SW480 (cell line): ENCODE measurements around the gene BMP6.

Experiments used
- DNase-seq: peaks from one replicate; pipeline ENCODE4 v3.0.0-alpha.2; 2016; ENCODE audit warnings: low spot score

The BMP6 gene

GRCh38 chr6:7832904-7833750, 107.2 kb downstream of the BMP6 start:
- DNase-seq = no peak

GRCh38 chr6:7833751-7834070, 107.8 kb downstream of the BMP6 start:
- DNase-seq = no peak

- no peak for DNase-seq
Measured at GRCh38 chr6:7836371-7837026, 110.6 kb downstream of the BMP6 start.

- DNase-seq = no peak
Measured at GRCh38 chr6:7841781-7842468, 116.0 kb downstream of the BMP6 start.

- DNase-seq = no peak
Measured at GRCh38 chr6:7846966-7847818, 121.3 kb downstream of the BMP6 start.

GRCh38 chr6:7848229-7848628, 122.3 kb downstream of the BMP6 start:
- DNase-seq = no peak

- DNase-seq = no peak
Measured at GRCh38 chr6:7851780-7852179, 125.9 kb downstream of the BMP6 start.

- DNase-seq = no peak
Measured at GRCh38 chr6:7859591-7859990, 133.7 kb downstream of the BMP6 start.

- no peak for DNase-seq
Measured at GRCh38 chr6:7865781-7866180, 139.9 kb downstream of the BMP6 start.

- no peak for DNase-seq
Measured at GRCh38 chr6:7866526-7866925, 140.6 kb downstream of the BMP6 start.

- DNase-seq = no peak
Measured at GRCh38 chr6:7868926-7869325, 143.0 kb downstream of the BMP6 start.

GRCh38 chr6:7878401-7878964, 152.6 kb downstream of the BMP6 start:
- no peak for DNase-seq

GRCh38 chr6:7879043-7879442, 153.1 kb downstream of the BMP6 start:
- DNase-seq = no peak

- no peak for DNase-seq
Measured at GRCh38 chr6:7879579-7879978, 153.7 kb downstream of the BMP6 start.

- no peak for DNase-seq
Measured at GRCh38 chr6:7879980-7880717, 154.2 kb downstream of the BMP6 start.

- DNase-seq = no peak
Measured at GRCh38 chr6:7880718-7881107, 154.8 kb downstream of the BMP6 start.

- no peak for DNase-seq
Measured at GRCh38 chr6:7881765-7882500, 156.0 kb downstream of the BMP6 start.

GRCh38 chr6:7882505-7883257, 156.8 kb downstream of the BMP6 start:
- DNase-seq = no peak

- DNase-seq = no peak
Measured at GRCh38 chr6:7883381-7883780, 157.5 kb downstream of the BMP6 start.

- DNase-seq = no peak
Measured at GRCh38 chr6:7886132-7886531, 160.2 kb downstream of the BMP6 start.
